Skin epidermis (tissue), 12 donors: ENCODE results near the gene ADAMTS2.

Experiments
- H3K27ac ChIP-seq, 21 experiments: fragments of 200-600 bp; sonication (generic) in 11 of 21; one replicate each; pipeline ENCODE4 v1.5.0; 2020; ENCODE audit warnings: mild to moderate bottlenecking in 3 of 21, inconsistent platforms in 2 of 21, moderate library complexity in 2 of 21
- H3K4me3 ChIP-seq, 7 experiments: fragments of 200-600 bp; sonication (generic) in 2 of 7; one replicate each; pipeline ENCODE4 v1.5.0; 2020; ENCODE audit warnings: inconsistent platforms in 2 of 7, mild to moderate bottlenecking in 2 of 7, moderate library complexity in 1 of 7

ADAMTS2 gene

DNA sequence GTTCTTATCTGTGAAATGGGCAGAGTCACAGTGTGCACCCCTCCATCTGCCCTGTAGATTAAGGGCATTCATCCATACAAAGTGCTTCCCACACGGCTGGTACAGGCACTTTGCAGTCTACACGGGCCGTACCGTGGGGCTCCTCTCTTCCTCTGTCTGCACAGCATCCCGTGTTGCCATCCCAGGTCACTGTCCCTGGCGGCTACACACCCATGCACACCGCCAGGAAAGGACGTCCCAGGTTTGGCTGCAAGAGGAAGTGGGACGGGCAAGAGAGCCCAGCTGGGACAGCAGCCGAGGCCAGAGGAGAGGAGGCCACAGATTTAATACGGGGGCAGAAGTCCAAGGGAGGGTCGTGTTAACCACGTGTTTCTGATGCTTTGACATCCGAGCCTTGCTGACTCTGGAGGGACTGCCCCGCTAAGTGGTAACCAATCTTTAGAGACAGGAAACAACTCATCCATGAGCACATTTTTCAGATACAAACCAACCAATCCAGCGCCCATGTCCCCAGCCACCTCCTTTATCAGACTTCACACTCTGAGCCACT lies 165.1 kb downstream of the ADAMTS2 start:
- H3K27ac ChIP-seq, result no peak overlapping the region
- no peak overlapping the region for H3K4me3 ChIP-seq

GRCh38 chr5:179177711-179178575 lies 167.3 kb downstream of the ADAMTS2 start:
- Histone ChIP-seq H3K27ac (no peak overlapping the region), H3K4me3 (no peak overlapping the region)

- Histone ChIP-seq H3K27ac (no peak overlapping the region), H3K4me3 (no peak overlapping the region)
Measured at GRCh38 chr5:179176571-179177230, 168.6 kb downstream of the ADAMTS2 start.

DNA sequence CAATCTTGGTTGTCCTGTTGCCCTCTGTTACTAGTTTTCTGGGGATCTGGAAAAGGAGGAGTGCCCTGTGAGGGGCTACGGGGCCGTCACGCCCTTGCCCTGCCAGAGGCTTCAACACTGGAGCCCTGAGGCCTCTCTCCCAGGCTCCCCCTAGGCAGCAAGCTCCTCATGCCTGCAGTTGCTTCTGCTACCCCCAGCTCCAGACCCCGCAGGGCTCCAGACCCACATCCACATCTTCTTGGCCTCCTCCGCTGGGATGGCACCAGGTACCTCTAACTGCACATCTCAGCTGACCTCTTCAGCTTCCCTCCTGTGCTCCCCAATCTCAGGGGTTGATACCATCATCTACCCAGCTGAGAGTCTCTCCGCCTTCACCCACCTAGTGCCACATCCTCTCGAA lies 169.1 kb downstream of the ADAMTS2 start:
- H3K27ac ChIP-seq, result no peak overlapping the region
- H3K4me3 ChIP-seq, result no peak overlapping the region

GRCh38 chr5:179171816-179172745 lies 173.2 kb downstream of the ADAMTS2 start:
- H3K27ac ChIP-seq, result no peak overlapping the region
- no peak overlapping the region for H3K4me3 ChIP-seq

- no peak overlapping the region for H3K27ac ChIP-seq
- H3K4me3 ChIP-seq, result no peak overlapping the region
Measured at GRCh38 chr5:179171251-179171815, 173.9 kb downstream of the ADAMTS2 start.

DNA sequence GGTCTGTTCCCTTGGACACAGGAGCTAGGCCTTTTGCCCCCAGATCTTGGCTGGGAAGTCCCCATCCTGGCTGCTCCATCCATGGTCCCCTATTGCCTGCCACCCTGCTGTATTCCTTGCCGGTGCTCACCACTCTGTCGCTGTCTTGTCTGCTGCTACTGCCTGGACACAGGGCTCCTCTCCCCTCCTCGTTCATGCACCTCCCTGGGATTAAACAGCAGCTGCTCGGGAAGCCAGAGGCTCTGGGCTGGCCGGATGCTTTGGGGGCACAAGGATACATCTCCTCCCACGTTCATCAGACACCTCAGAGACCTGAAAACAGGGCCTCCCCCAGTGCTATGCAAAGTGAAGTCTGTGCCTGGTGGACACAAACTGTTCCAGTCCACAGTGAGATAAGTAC lies 174.7 kb downstream of the ADAMTS2 start:
- Histone ChIP-seq H3K4me3 (no peak overlapping the region), H3K27ac (no peak overlapping the region)

GRCh38 chr5:179169836-179170235 lies 175.4 kb downstream of the ADAMTS2 start:
- H3K27ac ChIP-seq, result no peak overlapping the region
- H3K4me3 ChIP-seq, result no peak overlapping the region

GRCh38 chr5:179168664-179169063 lies 176.6 kb downstream of the ADAMTS2 start:
- H3K27ac ChIP-seq, result no peak overlapping the region
- H3K4me3 ChIP-seq, result no peak overlapping the region

DNA sequence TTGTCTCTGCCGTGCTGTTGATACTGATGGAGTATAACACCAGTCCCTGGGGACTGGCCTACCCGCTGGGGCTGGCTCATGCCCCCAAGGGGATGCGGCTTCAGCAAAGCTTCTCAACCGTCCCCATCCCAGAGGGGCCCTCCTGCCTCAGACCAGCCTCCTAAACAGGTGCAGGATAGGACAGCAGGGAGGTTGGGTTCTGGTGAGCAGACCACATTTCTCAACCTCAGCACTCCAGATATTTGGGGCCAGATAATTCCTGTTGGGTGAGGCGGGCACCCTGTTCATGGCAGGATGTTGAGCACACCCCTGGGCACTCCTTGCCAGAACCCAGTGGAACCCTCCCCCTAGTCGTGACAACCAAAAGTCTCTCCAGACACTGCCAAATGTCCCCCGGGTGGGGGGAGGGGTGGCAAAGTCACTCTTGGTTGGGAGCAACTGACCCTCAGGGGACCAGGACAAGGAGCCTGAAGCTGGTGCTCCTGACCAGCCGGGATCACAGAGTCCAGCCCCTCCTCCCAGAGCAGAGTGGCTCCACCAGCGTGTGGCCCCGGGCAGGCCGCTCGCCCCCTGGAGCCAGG lies 177.3 kb downstream of the ADAMTS2 start:
- no peak overlapping the region for H3K27ac ChIP-seq

GRCh38 chr5:179166886-179167841 lies 178.1 kb downstream of the ADAMTS2 start:
- peak overlapping the region in 2 of 21 experiments; percentile 3 to 7 for H3K27ac ChIP-seq
- peak overlapping the region in 4 of 7 experiments; percentile 5 to 30 (median 19) for H3K4me3 ChIP-seq

More for the DNA sequence above, 177.3 kb downstream of the ADAMTS2 start:
- no peak overlapping the region for H3K4me3 ChIP-seq

DNA sequence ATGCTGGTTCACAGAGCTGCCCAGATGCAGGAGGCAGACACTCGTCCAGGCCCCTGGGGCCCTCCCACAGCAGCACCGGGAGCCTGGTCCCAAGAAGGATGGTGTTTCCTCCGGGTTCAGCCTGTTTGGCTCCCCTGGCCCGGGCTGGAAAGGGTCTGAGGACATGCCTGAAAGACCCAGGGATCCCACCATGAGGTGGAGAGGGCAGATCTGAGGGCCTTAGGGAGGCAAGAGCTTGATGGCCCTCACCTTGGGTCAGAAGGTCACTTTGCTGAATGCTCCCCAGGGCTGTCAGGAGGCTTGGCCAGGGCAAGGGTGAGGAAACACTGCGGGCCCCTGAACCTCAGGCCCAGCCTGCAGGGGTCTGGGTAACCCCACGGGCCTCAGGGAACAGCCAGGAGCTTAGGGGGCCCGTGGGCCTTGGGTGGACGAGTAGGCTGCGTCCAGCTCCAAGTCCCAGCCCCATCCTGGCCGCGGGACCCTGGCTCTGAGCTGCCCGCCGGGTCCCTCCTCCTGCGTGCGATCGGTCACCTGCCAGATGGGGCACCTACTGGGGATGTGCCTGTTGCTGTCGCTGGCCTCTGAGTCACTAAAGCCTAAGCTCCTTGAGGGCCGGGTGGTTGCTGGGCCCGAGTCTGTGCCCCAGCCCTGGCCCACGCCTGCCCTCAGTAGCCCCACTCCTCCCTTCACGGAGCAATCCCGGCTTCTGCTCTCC lies 178.9 kb downstream of the ADAMTS2 start:
- Histone ChIP-seq H3K4me3 (peak overlapping the region in 1 of 7 experiments; percentile 30), H3K27ac (no peak overlapping the region)

- Histone ChIP-seq H3K4me3 (no peak overlapping the region), H3K27ac (no peak overlapping the region)
Measured at GRCh38 chr5:179165421-179166170, 179.7 kb downstream of the ADAMTS2 start.

DNA sequence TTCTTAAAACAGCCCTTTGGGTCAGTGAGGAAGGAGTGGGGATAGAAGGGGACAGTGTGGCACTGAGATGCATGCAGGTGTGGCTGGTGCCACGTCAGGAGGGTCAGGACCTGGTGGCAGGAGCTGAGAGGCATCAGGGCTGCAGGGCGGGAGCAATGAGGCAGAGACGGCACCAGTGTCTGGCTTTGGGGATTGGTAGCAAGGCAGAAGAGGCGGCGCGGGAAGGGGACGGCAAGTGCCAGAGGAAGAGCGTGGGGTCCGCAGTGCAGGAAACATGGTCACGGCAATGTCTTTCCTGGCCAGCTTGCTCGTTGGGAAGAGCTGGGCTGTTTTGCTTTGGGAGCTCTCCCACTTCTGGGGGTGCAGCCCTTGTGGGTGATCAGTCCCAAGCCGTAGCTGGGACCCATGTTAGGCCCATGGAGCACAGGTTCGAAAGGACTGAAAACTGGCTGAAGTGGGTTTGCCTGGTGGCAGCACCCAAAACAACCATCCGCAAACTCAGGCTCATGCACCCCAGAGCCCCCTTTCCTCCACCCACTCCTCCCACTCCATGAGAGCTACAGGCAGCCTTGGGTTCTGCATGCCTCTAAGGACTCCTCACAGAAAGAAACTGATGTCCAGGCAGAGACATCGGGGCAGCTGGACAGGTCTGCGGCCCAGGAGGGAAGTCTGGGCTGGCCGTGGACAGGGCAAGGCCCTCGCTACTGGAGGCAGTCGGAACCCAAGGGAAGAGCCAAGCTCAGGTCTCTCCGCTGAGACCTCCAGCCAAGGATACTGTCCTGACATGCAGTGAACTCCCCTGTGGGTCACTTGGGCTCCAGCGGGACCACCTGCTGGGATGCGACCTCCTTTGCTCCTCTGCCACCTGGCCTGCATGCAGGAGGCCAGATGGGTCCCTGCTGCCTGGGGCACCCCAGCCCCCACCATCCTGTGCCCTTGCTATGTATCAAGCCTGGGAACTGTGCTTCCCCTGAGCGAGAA lies 180.6 kb downstream of the ADAMTS2 start:
- Histone ChIP-seq H3K27ac (no peak overlapping the region), H3K4me3 (no peak overlapping the region)
